ENCODE measurements around the gene OR52E6.

Gene OR52E6

DNA sequence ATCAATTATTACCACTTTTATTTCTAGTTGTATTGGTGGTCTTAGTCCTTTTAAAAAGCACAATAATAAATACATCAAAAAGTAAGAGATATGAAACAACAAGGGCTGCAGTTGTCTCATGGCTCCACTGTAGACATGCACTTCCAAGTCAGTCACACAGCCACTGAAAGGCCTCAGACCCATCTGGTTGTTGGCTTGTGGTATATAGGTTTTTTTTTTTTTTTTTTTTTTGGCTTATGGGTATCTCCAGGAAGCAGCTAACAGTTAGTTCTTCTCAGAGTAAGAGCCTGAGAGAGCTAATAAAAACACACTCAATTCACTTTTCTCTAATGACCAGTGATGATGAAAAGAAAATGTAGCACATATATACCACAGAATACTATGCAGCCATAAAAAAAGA lies 6.0 kb upstream of the OR52E6 start:
- Histone ChIP-seq H3K4me3 (ENCODE audit: low read depth, low read length, poor library complexity, severe bottlenecking) (no peak overlapping the region), H3K9me2 (ENCODE audit: low read depth, low read length) (no peaks in the 10 kb centered on the region), H3K9me3 (ENCODE audit: low read length) (no peaks in the 10 kb centered on the region), H3K4me1 (ENCODE audit: insufficient read depth, low read length, severe bottlenecking) (no peaks in the 10 kb centered on the region), H3K27me3 (ENCODE audit: insufficient read depth, low read length) (no peaks in the 10 kb centered on the region), H3F3A (ENCODE audit: insufficient read depth, low read length) (no peaks in the 10 kb centered on the region), H3K79me2 (ENCODE audit: insufficient read depth, low read length) (no peaks in the 10 kb centered on the region), H3K36me3 (ENCODE audit: insufficient read depth, low read length) (no peaks in the 10 kb centered on the region), H4K20me1 (ENCODE audit: insufficient read depth, low read length) (no peaks in the 10 kb centered on the region), H2AFZ (ENCODE audit: low read length) (no peak overlapping the region), H3K9ac (ENCODE audit: low read length) (no peak overlapping the region), H3K4me2 (ENCODE audit: low read length) (no peak overlapping the region), H3K27ac (ENCODE audit: low read depth, low read length, poor library complexity, severe bottlenecking) (no peak overlapping the region)
- TF ChIP-seq EZH2 (IDR thresholded peaks at IDR 0.05; ENCODE audit: borderline replicate concordance, low read length), result no peak
- TF ChIP-seq, protein P1, sequence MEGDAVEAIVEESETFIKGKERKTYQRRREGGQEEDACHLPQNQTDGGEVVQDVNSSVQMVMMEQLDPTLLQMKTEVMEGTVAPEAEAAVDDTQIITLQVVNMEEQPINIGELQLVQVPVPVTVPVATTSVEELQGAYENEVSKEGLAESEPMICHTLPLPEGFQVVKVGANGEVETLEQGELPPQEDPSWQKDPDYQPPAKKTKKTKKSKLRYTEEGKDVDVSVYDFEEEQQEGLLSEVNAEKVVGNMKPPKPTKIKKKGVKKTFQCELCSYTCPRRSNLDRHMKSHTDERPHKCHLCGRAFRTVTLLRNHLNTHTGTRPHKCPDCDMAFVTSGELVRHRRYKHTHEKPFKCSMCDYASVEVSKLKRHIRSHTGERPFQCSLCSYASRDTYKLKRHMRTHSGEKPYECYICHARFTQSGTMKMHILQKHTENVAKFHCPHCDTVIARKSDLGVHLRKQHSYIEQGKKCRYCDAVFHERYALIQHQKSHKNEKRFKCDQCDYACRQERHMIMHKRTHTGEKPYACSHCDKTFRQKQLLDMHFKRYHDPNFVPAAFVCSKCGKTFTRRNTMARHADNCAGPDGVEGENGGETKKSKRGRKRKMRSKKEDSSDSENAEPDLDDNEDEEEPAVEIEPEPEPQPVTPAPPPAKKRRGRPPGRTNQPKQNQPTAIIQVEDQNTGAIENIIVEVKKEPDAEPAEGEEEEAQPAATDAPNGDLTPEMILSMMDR (IDR thresholded peaks at IDR 0.05; ENCODE audit: low read length), result no peak

DNA sequence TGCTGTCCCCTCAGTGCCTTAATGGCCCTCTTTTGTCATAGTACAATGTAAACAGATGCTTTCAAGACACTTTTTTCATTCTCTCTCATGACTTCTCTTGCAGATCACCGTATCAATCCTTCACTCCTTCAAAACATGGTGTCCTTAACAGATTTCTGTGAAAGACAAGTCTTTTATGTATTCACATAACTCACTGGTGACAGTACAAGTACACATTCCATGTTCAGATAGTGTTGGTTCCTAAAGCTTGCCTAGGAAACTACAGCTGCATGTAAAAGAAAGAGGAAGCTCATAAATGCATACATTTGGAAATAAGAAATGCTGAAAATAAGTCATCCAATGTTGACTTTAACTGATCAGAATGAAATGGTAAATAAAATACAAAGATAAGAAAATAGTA lies 5.0 kb upstream of the OR52E6 start:
- Histone ChIP-seq H3K4me3 (ENCODE audit: low read depth, low read length, poor library complexity, severe bottlenecking) (no peak overlapping the region), H3K9me3 (ENCODE audit: low read length) (no peaks in the 10 kb centered on the region), H3K79me2 (ENCODE audit: insufficient read depth, low read length) (no peaks in the 10 kb centered on the region), H3K4me1 (ENCODE audit: insufficient read depth, low read length, severe bottlenecking) (no peaks in the 10 kb centered on the region), H2AFZ (ENCODE audit: low read length) (no peak overlapping the region), H3K27me3 (ENCODE audit: insufficient read depth, low read length) (no peaks in the 10 kb centered on the region), H3K4me2 (ENCODE audit: low read length) (no peak overlapping the region), H3K27ac (ENCODE audit: low read depth, low read length, poor library complexity, severe bottlenecking) (no peak overlapping the region), H3F3A (ENCODE audit: insufficient read depth, low read length) (no peaks in the 10 kb centered on the region), H3K9ac (ENCODE audit: low read length) (no peak overlapping the region), H3K9me2 (ENCODE audit: low read depth, low read length) (no peaks in the 10 kb centered on the region), H3K36me3 (ENCODE audit: insufficient read depth, low read length) (no peaks in the 10 kb centered on the region), H4K20me1 (ENCODE audit: insufficient read depth, low read length) (no peaks in the 10 kb centered on the region)
- no peak for TF ChIP-seq EZH2 (IDR thresholded peaks at IDR 0.05; ENCODE audit: borderline replicate concordance, low read length)
- TF ChIP-seq, protein P1 (IDR thresholded peaks at IDR 0.05; ENCODE audit: low read length), result no peak

DNA sequence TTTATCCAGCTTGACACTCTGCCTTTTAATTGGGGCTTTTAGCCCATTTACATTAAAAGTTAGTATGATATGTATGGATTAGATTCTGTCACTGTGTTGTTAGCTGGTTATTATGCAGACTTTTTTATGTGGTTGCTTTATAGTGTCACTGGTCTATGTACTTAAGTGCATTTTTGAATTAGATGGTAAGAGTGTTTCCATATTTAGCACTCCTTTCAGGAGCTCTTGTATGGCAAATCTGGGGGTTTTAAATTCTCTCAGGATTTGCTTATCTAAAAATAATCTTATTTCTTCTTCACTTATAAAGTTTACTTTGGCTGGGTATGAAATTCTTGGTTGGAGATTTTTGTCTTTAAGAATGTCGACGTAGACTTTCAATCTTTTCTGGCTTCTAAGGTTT lies 4.0 kb downstream of the OR52E6 start:
- Histone ChIP-seq H3K9me2 (ENCODE audit: low read depth, low read length) (no peaks in the 10 kb centered on the region), H3K4me1 (ENCODE audit: insufficient read depth, low read length, severe bottlenecking) (no peaks in the 10 kb centered on the region), H3K36me3 (ENCODE audit: insufficient read depth, low read length) (no peaks in the 10 kb centered on the region), H3K4me2 (ENCODE audit: low read length) (no peak overlapping the region), H3K9ac (ENCODE audit: low read length) (no peak overlapping the region), H4K20me1 (ENCODE audit: insufficient read depth, low read length) (no peaks in the 10 kb centered on the region), H3K4me3 (ENCODE audit: low read depth, low read length, poor library complexity, severe bottlenecking) (no peak overlapping the region), H3K27ac (ENCODE audit: low read depth, low read length, poor library complexity, severe bottlenecking) (no peak overlapping the region), H3K9me3 (ENCODE audit: low read length) (no peaks in the 10 kb centered on the region), H2AFZ (ENCODE audit: low read length) (no peak overlapping the region), H3F3A (ENCODE audit: insufficient read depth, low read length) (no peaks in the 10 kb centered on the region), H3K79me2 (ENCODE audit: insufficient read depth, low read length) (no peaks in the 10 kb centered on the region), H3K27me3 (ENCODE audit: insufficient read depth, low read length) (no peaks in the 10 kb centered on the region)
- TF ChIP-seq, protein P1 (IDR thresholded peaks at IDR 0.05; ENCODE audit: low read length), result no peak
- TF ChIP-seq EZH2 (IDR thresholded peaks at IDR 0.05; ENCODE audit: borderline replicate concordance, low read length), result no peak
